Ishikawa (cell line): ENCODE results near the gene OR6J1.

ENCODE experiments used
- EP300 ChIP-seq: IDR thresholded peaks from 2 replicates; pipeline ENCODE4 v1.6.1; 2012; ENCODE audit warnings: borderline replicate concordance
- NFIC ChIP-seq: IDR thresholded peaks from 2 replicates; pipeline ENCODE4 v1.6.1; 2012
- RAD21 ChIP-seq: IDR thresholded peaks from 2 replicates; pipeline ENCODE4 v1.6.1; 2012; ENCODE audit warnings: low read depth
- REST ChIP-seq: IDR thresholded peaks from 2 replicates; pipeline ENCODE4 v1.6.1; 2012; ENCODE audit warnings: low read depth, mild to moderate bottlenecking
- TCF12 ChIP-seq: IDR thresholded peaks from 2 replicates; pipeline ENCODE4 v1.6.1; 2012; ENCODE audit warnings: low read depth
- ZBTB7A ChIP-seq: IDR thresholded peaks from 2 replicates; pipeline ENCODE4 v1.6.1; 2012; ENCODE audit warnings: low read depth

GRCh38 chr14:22667881-22668280 is 23.7 kb upstream of the OR6J1 start:
- TF ChIP-seq EP300 (no peak), REST (no peak), RAD21 (no peak), TCF12 (no peak), NFIC (no peak), ZBTB7A (no peak)
